Measurements from ENCODE around the gene CA7. TPM values are rescaled to one million over a fixed set of nuclear protein-coding genes. Genes with fewer than 3 reads are reported as not detected.

CA7 gene
- total RNA-seq, 4 donors from 2014 or later = not detected

DNA sequence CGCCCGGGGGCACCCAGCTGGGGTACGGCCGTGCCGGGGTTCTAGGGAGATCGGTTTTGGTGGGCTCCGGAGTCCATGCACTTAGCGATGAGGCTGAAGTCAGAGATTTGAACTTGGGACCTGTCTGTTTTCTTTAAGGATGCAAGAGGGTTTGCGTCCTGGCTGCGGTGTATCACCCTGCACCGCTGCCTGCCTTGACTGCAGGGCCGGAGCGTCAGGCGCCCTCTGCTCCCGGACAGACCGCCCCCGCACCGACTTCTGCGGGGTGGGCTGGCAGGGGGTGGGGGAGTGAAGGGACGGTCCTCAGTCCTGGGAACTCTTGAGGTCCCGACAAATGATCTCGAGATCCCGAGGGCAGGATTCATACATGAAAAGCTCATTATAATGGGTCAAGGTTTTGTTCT, 36.8 kb downstream of the CA7 start:
- no peaks in the 10 kb centered on the region for H3K27me3 ChIP-seq
- peaks cover 0 to 23% (median 5%) of the 10 kb centered on the region in 3 donors for H3K4me1 ChIP-seq
- peaks cover 0 to 29% of the 10 kb centered on the region in 2 donors for H3K36me3 ChIP-seq
- H3K27ac ChIP-seq = peak overlapping the region; percentile 29 to 83 (median 78)
- no peak for TF ChIP-seq POLR2A (IDR thresholded peaks at IDR 0.05)
- 2 to 39% methylated on average over 3 to 7 of the region's 23 CpGs for WGBS, 2 donors (ENCODE audit: low coverage in 1 of 2)
- ATAC-seq = no peak
- H3K4me3 ChIP-seq = peak overlapping the region; percentile 72 to 89
- H3K9me3 ChIP-seq = no peaks in the 10 kb centered on the region

DNA sequence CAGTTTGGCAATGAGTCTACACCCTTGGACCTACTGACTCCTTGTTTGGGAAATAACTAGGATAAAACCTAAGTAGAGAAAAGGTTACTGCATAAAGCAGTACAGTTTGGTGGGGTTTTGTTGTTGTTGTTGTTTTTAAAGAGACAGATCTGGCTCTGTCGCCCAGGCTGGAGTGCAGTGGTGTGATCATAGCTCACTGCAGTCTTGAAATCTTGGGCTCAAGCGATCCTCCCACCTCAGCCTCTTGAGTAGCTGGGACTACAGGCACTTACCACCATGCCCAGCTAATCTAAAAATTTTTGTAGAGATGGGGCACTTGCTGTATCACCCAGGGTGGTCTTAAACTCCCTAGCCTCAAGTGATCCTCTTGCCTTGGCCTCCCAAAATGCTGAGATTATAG, 37.3 kb downstream of the CA7 start:
- TF ChIP-seq POLR2A (IDR thresholded peaks at IDR 0.05) (no peak), POLR2AphosphoS5 (IDR thresholded peaks at IDR 0.05) (no peak), EP300 (IDR thresholded peaks at IDR 0.05) (no peak), CTCF (IDR thresholded peaks at IDR 0.05) (no peak)
- Histone ChIP-seq H3K9me3 (no peaks in the 10 kb centered on the region), H3K4me1 (peaks cover 0 to 23% (median 5%) of the 10 kb centered on the region in 3 donors), H3K4me3 (peak overlapping the region in 1 of 2 donors; percentile 72), H3K27me3 (no peaks in the 10 kb centered on the region), H3K36me3 (peaks cover 0 to 34% of the 10 kb centered on the region in 2 donors), H3K27ac (no peak overlapping the region)
- ATAC-seq = no peak
- 86% methylated on average over 2 of the region's 2 CpGs for WGBS, 2 donors (ENCODE audit: low coverage in 1 of 2)

DNA sequence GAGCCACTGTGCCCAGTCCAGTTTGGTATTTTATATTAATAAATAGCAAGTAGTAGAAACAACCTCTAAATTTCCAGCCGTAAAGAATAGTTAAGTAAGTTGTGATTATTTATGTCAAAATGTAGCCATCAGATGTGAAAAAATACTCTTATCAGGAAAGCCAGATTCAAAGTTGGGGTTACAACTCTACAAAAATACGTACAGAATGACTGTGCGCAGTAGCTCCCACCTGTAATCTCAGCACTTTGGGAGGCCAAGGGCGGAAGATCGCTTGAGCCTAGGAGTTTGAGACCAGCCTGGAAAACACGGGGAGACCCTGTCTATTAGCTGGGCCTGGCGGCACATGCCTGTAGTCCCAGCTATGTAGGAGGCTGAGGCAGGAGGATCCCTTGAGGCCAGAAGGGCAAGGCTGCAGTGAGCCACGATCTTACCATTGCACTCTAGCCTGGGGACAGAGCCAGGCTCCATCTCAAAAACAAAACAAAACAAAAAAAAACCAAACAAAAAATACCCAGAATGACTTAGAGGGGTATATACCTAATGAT, 37.8 kb downstream of the CA7 start:
- Histone ChIP-seq H3K4me3 (no peak overlapping the region), H3K36me3 (peaks cover 0 to 39% of the 10 kb centered on the region in 2 donors), H3K4me1 (peaks cover 0 to 23% (median 5%) of the 10 kb centered on the region in 3 donors), H3K27me3 (no peaks in the 10 kb centered on the region), H3K9me3 (no peaks in the 10 kb centered on the region), H3K27ac (no peak overlapping the region)
- no peak for TF ChIP-seq POLR2A (IDR thresholded peaks at IDR 0.05)
- TF ChIP-seq CTCF (IDR thresholded peaks at IDR 0.05) = no peak
- no peak for TF ChIP-seq EP300 (IDR thresholded peaks at IDR 0.05)
- TF ChIP-seq POLR2AphosphoS5 (IDR thresholded peaks at IDR 0.05) = no peak
- 90 to 91% methylated on average over 4 to 8 of the region's 8 CpGs for WGBS, 2 donors (ENCODE audit: low coverage in 1 of 2)
- ATAC-seq = no peak

- WGBS, 2 donors (ENCODE audit: low coverage in 1 of 2) = 92 to 100% methylated on average over 3 of the region's 3 CpGs
Measured at GRCh38 chr16:66882702-66883101, 38.5 kb downstream of the CA7 start.

DNA sequence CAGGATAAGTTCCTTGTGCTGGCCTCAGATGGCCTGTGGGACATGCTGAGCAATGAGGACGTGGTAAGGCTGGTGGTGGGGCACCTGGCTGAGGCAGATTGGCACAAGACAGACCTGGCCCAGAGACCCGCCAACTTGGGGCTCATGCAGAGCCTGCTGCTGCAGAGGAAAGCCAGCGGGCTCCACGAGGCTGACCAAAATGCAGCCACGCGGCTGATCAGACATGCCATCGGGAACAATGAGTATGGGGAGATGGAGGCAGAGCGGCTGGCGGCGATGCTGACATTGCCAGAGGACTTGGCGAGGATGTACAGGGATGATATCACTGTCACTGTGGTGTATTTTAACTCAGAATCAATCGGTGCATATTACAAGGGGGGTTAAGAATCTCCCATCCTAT, 41.3 kb downstream of the CA7 start:
- H3K9me3 ChIP-seq = no peaks in the 10 kb centered on the region
- no peak overlapping the region for H3K27ac ChIP-seq
- no peaks in the 10 kb centered on the region for H3K27me3 ChIP-seq
- H3K4me1 ChIP-seq = peaks cover 0 to 15% (median 5%) of the 10 kb centered on the region in 3 donors
- H3K4me3 ChIP-seq = no peak overlapping the region
- WGBS, 2 donors (ENCODE audit: low coverage in 1 of 2) = 100% methylated on average over 1 of the region's 12 CpGs; no CpG with 5 or more reads in 1 of the 2 donors
- ATAC-seq = no peak
- no peak for TF ChIP-seq POLR2A (IDR thresholded peaks at IDR 0.05)
- TF ChIP-seq CTCF (IDR thresholded peaks at IDR 0.05) = no peak
- no peak for TF ChIP-seq EP300 (IDR thresholded peaks at IDR 0.05)
- TF ChIP-seq POLR2AphosphoS5 (IDR thresholded peaks at IDR 0.05) = no peak
- H3K36me3 ChIP-seq = peaks cover 0 to 45% of the 10 kb centered on the region in 2 donors

More at GRCh38 chr16:66882702-66883101, 38.5 kb downstream of the CA7 start:
- H3K27ac ChIP-seq = no peak overlapping the region
- no peaks in the 10 kb centered on the region for H3K27me3 ChIP-seq
- peaks cover 0 to 45% of the 10 kb centered on the region in 2 donors for H3K36me3 ChIP-seq
- H3K9me3 ChIP-seq = no peaks in the 10 kb centered on the region
- ATAC-seq = no peak
- TF ChIP-seq CTCF (IDR thresholded peaks at IDR 0.05) (no peak), EP300 (IDR thresholded peaks at IDR 0.05) (no peak), POLR2AphosphoS5 (IDR thresholded peaks at IDR 0.05) (no peak), POLR2A (IDR thresholded peaks at IDR 0.05) (no peak)
- H3K4me1 ChIP-seq = peaks cover 0 to 23% (median 5%) of the 10 kb centered on the region in 3 donors
- H3K4me3 ChIP-seq = no peak overlapping the region
